Measurements from ENCODE around the gene ZNF689. TPM values are rescaled to one million over a fixed set of nuclear protein-coding genes. Genes with fewer than 3 reads are reported as not detected.

Gene ZNF689
- total and polyA plus RNA-seq, 2 of the 4 experiments (the other 2 are of a cell fraction), result 2.7 to 2.9 TPM

DNA sequence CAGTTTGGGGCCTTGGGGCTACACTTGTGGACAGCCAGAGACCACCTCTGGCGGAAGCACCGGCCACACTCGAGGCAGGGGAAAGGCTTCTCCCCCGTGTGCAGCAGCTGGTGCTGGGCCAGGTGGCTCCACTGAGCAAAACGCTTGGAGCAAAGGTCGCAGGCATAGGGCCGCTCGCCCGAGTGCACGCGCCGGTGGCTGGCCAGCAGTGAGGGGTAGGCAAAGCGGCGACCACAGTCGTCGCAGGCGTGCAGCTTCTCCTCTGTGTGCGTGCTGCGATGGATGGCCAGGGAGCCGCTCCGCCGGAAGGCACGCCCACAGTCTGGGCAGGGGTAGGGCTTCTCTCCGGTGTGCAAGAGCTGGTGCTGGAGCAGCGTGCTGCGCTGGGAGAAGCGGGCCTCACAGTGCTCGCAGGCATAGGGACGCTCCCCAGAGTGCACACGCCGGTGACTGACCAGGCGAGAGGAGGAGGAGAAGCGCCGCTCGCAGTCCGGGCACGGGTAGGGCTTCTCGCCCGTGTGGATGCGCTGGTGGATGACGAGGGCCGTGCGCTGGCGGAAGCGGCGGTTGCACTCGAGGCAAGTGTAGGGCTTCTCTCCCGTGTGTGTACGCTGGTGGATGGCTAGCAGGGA is 5.8 kb downstream of the ZNF689 start:
- H3K9ac ChIP-seq (ENCODE audit: low read depth, low read length), result no peak overlapping the region
- peaks cover 11 to 26% of the 10 kb centered on the region in 2 experiments; a peak in 3 of 4 replicates for H3K79me1 ChIP-seq (ENCODE audit: low read depth in 1 of 2, low read length in 2 of 2)
- H3K23ac ChIP-seq (ENCODE audit: low read depth, low read length), result no peak overlapping the region
- intact Hi-C loops (cut with micrococcal nuclease), result no loop called here
- H3K4me1 ChIP-seq (ENCODE audit: control insufficient read depth, insufficient read depth, low read length), result peaks cover 6% of the 10 kb centered on the region; the same call in 1 of the 2 replicates
- DNase-seq (no peak), ATAC-seq (ENCODE audit: low read depth) (no peak)
- no peaks in the 10 kb centered on the region; the same call in 1 of the 2 replicates for H3K9me3 ChIP-seq (ENCODE audit: control insufficient read depth, insufficient read depth, low read length)
- TF ChIP-seq RFX5 (IDR thresholded peaks at IDR 0.05; ENCODE audit: low read depth, low read length) (no peak), CHD1 (IDR thresholded peaks at IDR 0.05; ENCODE audit: low read depth, low read length) (no peak), MAFK (IDR thresholded peaks at IDR 0.05; ENCODE audit: low read depth, low read length) (no peak), RAD21 (IDR thresholded peaks at IDR 0.05; ENCODE audit: low read length) (no peak), RCOR1 (IDR thresholded peaks at IDR 0.05; ENCODE audit: insufficient replicate concordance, low read length) (no peak)
- TF ChIP-seq, protein P1, sequence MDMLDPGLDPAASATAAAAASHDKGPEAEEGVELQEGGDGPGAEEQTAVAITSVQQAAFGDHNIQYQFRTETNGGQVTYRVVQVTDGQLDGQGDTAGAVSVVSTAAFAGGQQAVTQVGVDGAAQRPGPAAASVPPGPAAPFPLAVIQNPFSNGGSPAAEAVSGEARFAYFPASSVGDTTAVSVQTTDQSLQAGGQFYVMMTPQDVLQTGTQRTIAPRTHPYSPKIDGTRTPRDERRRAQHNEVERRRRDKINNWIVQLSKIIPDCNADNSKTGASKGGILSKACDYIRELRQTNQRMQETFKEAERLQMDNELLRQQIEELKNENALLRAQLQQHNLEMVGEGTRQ (IDR thresholded peaks at IDR 0.05; ENCODE audit: low read depth, low read length), result no peak
- TF ChIP-seq, protein P2, sequence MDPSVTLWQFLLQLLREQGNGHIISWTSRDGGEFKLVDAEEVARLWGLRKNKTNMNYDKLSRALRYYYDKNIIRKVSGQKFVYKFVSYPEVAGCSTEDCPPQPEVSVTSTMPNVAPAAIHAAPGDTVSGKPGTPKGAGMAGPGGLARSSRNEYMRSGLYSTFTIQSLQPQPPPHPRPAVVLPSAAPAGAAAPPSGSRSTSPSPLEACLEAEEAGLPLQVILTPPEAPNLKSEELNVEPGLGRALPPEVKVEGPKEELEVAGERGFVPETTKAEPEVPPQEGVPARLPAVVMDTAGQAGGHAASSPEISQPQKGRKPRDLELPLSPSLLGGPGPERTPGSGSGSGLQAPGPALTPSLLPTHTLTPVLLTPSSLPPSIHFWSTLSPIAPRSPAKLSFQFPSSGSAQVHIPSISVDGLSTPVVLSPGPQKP (IDR thresholded peaks at IDR 0.05; ENCODE audit: borderline replicate concordance, low read depth, low read length), result no peak
- 93% methylated on average over 26 of the region's 49 CpGs; no CpG with 5 or more reads in 1 of the 2 experiments for WGBS, 2 experiments (ENCODE audit: extremely low coverage in 2 of 2, insufficient read length in 1 of 2)
- CTCF ChIA-PET, result no interaction called here
- H2BK15ac ChIP-seq (ENCODE audit: low read depth, low read length), result no peak overlapping the region
- no peak overlapping the region for H2BK20ac ChIP-seq (ENCODE audit: low read depth, low read length)
- POLR2A ChIA-PET (ENCODE audit: unreplicated experiment), result no interaction called here
- no peak overlapping the region for H4K8ac ChIP-seq (ENCODE audit: low read depth in 2 of 2, low read length in 2 of 2)
- in situ Hi-C loops (cut with MboI; ENCODE audit: low sequenced_read_pairs), result no loop called here
- H3K4me3 ChIP-seq (ENCODE audit: insufficient read depth, low read depth, low read length), result no peak overlapping the region
- no peak overlapping the region for H3K14ac ChIP-seq (replicated peaks; ENCODE audit: low read depth, low read length)
- dilution Hi-C loops (cut with HindIII; ENCODE audit: low sequenced_read_pairs, unreplicated experiment), result no loop called here
- no peaks in the 10 kb centered on the region for H3K9me1 ChIP-seq (ENCODE audit: insufficient read depth, low read length)
- H2AK5ac ChIP-seq (ENCODE audit: low read depth, low read length), result no peak overlapping the region
- no peak overlapping the region for H4K91ac ChIP-seq (ENCODE audit: insufficient read depth, low read depth, low read length)
- H3K4ac ChIP-seq (ENCODE audit: low read depth, low read length), result no peak overlapping the region
- H3K4me2 ChIP-seq (ENCODE audit: low read depth, low read length), result no peak overlapping the region
- H2AFZ ChIP-seq (replicated peaks; ENCODE audit: low read length, poor library complexity), result no peak overlapping the region
- no peak overlapping the region for H2AK9ac ChIP-seq (replicated peaks; ENCODE audit: low read depth, low read length, poor library complexity)
- no peaks in the 10 kb centered on the region for H3K27me3 ChIP-seq (ENCODE audit: control insufficient read depth, insufficient read depth, low read length)
- H3K56ac ChIP-seq (ENCODE audit: extremely low read depth, insufficient read depth, low read length), result no peak overlapping the region
- no peaks in the 10 kb centered on the region for H4K20me1 ChIP-seq (ENCODE audit: insufficient read depth, low read length)
- peaks cover 25% of the 10 kb centered on the region for H3K36me3 ChIP-seq (ENCODE audit: control insufficient read depth, insufficient read depth, low read length)
- no TSS peak for BruUV-seq (replicated peaks)
- H3K18ac ChIP-seq (ENCODE audit: low read depth, low read length), result no peak overlapping the region
- H3K27ac ChIP-seq (ENCODE audit: insufficient read depth, low read length), result no peak overlapping the region
- no peak overlapping the region for H4K5ac ChIP-seq (ENCODE audit: low read depth, low read length)
- H2BK120ac ChIP-seq (ENCODE audit: low read depth, low read length), result no peak overlapping the region
- H2BK5ac ChIP-seq (ENCODE audit: low read depth, low read length, poor library complexity, severe bottlenecking), result no peak overlapping the region

Data from IMR-90 (cell line).